ENCODE measurements around the gene EEA1.
"Not testable (repeated sequence)": the region's sequence is repeated elsewhere in the genome, so short reads cannot be mapped to it uniquely, and the experiment has no call there.

Gene EEA1

GRCh38 chr12:92928962-92929915 is at the start of gene EEA1:
EEA1 (minus strand) TSS chr12:92929295; CDS start chr12:92929066, 229 bp downstream.
- DNase-seq (ENCODE audit: low read depth in 3 of 3): peak; percentile 94 to 97 (median 95)

DNA sequence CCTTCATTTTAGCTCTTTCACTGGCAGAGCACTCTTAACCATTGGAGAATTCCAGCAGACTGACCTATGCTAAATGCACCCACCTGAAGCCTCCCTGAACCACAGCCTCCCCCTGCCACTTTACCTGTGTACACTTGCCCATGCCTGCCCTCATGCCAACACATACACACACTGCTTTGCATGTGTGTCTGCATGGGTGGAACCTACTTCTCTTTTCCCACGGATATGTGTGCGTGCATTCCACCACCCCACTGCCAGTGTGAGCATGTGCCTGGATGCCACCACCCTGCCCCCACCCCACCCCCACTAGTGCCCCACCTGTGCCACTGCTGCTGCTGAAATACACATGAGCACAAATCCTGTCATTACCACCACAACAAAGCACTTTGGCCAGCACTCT is 49.5 kb upstream of the EEA1 start:
- DNase-seq (ENCODE audit: low read depth in 3 of 3): no peak

- no peak for DNase-seq (ENCODE audit: low read depth in 3 of 3)
Observed at GRCh38 chr12:92977326-92977725, 48.2 kb upstream of the EEA1 start.

- no peak for DNase-seq (ENCODE audit: low read depth in 3 of 3)
Observed at GRCh38 chr12:92974759-92975158, 45.7 kb upstream of the EEA1 start.

- no peak for DNase-seq (ENCODE audit: low read depth in 3 of 3)
Observed at GRCh38 chr12:92973614-92974013, 44.5 kb upstream of the EEA1 start.

GRCh38 chr12:92971859-92972524 is 42.9 kb upstream of the EEA1 start:
- no peak for DNase-seq (ENCODE audit: low read depth in 3 of 3)

DNA sequence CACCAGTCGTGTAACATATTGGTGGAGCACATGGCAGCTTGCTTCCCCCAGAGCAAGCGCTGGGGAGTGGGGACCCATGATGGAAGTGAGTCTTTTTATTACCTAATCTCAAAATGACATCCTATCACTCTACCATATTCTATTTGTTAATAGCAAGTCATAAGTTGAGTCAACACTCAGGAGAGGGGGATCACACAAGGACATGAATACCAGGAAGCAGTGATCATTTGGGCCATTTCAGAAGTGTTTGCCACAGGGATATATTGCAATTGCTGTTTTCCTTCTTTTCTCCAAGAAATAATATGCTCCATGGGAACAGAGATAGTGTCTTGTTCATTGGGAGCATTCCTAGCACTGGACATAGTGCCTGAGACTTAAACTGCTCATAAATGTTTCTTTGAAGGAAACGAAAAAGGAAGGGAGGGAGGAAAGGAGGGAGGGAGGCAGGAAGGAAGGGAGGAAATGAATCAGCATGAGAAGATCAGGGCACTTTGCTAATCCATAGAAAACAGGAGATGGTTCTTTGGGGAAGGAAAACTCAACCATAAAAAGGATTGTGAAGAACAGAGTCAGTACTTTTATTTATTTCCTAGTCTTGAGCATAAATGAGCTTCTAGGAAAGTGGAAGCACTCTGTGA is 39.2 kb upstream of the EEA1 start:
- DNase-seq (ENCODE audit: low read depth in 3 of 3): no peak

DNA sequence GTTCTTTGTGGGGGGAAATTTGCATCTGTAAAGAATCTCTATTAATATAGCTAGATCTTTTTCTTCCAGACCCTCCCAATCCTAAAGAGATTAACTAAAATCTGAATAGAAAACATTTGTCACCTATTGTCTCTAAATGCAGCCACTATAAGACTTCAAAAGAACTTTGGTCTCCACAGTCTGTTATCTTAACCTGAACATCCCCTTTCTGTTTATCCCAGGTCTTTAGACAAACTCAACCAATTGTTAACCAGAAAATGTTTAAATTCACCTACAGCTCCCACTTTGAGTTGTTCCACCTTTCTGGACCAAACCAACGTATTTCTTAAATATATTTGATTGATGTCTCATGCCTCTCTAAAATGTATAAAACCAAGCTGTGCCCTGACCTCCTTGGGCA is 35.3 kb upstream of the EEA1 start:
- not testable (repeated sequence) for DNase-seq (ENCODE audit: low read depth in 3 of 3)

DNA sequence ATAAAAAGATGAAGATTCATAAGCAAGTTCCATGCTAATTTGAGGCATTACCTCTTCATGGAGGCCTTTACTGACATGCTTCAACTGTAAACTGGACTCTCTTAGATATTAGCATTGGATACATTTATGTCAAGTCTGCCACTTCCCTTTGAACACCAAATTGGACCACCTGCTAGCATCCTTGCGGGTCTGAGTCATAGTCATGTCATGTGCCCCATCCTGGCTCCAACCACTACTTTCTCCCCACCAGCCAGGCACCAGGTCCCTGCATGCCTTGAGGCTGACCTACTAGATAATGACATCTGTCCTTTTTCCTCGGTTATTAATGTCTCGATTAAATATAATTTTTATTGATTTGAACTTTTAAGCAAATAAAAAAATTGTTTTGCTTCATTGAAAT is 32.9 kb upstream of the EEA1 start:
- no peak for DNase-seq (ENCODE audit: low read depth in 3 of 3)

GRCh38 chr12:92955997-92956663 is 27.0 kb upstream of the EEA1 start:
- DNase-seq (ENCODE audit: low read depth in 3 of 3): no peak

GRCh38 chr12:92953747-92954146 is 24.7 kb upstream of the EEA1 start:
- DNase-seq (ENCODE audit: low read depth in 3 of 3): no peak

DNA sequence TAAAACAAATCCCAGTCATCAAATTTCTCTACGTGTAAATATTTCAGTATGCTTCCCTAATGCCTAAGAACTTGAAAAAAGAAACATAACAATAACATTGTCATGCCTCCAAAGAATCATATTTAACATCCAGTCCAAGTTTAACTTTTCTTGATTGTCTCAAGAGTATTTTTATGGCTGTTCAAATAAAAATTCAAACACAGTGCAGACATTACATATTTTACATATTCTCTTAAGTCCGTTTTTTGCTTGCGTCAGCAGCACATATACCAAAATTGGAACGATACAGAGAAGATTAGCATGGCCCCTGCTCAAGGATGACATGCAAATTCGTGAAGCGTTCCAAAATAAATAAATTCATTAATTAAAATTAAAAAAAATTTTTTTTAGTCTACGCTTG is 23.3 kb upstream of the EEA1 start:
- no peak for DNase-seq (ENCODE audit: low read depth in 3 of 3)

- no peak for DNase-seq (ENCODE audit: low read depth in 3 of 3)
Observed at GRCh38 chr12:92951006-92951405, 21.9 kb upstream of the EEA1 start.

DNA sequence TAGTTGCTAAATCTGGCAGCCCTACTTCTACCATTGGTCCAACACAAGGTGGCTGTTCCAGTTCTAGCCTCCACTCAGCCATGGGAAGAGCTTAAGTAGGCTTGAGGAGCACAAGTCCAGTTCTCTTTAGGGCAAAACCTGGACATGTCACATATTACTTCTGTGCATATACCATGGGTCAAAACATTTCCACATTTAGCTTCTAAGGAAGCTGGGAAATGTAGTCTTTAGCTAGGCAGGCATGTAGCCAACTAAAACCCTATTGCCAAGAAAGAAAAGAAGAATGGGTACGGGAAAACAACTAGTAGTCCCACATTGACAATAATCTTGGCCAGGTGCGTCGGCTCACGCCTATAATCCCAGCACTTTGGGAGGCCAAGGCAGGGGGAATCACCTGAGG is 20.9 kb upstream of the EEA1 start:
- no peak for DNase-seq (ENCODE audit: low read depth in 3 of 3)

DNA sequence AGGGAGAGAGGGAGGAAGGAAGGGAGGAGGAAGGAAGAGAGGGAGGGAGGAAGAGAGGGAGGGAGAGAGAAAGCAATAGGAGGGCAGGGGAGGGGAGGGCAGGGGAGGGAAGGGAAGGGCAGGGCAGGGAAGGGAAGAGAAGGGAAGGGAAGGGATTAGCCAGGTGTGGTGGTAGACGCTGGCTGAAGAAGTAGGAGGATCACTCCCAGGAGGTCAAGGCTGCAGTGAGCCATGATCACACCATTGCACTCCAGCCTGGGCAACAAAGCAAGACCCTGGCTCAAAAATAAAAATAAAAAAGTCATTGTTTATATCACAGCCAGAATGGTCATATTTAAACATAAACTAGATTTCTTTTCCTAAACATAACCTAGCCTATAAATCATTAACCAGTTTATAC is 20.4 kb upstream of the EEA1 start:
- no peak for DNase-seq (ENCODE audit: low read depth in 3 of 3)

DNA sequence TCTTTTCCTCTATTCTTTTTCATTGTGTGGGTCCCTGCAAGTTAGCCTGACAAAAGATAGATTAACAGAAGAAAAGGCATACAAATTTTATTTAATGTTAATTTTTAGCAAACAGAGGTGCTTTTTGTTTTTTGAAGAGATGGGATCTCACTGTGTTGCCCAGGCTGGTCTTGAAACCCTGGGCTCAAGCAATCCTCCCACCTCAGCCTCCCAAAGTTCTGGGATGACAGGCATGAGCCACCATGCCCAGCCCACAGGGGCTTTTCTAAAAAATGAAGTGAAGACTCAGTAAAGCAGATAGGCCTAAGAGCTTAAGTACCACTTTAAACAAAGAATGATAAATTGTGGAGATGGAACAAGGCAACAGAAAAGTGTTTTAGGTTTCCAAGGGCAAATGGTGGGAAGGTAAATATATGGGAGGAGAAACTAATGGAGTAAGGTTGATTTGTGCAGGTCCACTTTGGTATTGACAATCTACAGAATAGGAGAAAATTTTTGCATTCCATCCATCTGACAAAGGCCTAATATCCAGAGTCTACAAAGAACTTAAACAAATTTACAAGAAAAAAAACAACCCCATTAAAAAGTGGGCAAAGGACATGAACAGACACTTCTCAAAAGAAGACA is 18.6 kb upstream of the EEA1 start:
- no peak for DNase-seq (ENCODE audit: low read depth in 3 of 3)

- no peak for DNase-seq (ENCODE audit: low read depth in 3 of 3)
Observed at GRCh38 chr12:92945659-92946220, 16.6 kb upstream of the EEA1 start.

- no peak for DNase-seq (ENCODE audit: low read depth in 3 of 3)
Observed at GRCh38 chr12:92943482-92944250, 14.6 kb upstream of the EEA1 start.

- DNase-seq (ENCODE audit: low read depth in 3 of 3): no peak
Observed at GRCh38 chr12:92942905-92943304, 13.8 kb upstream of the EEA1 start.

- DNase-seq (ENCODE audit: low read depth in 3 of 3): no peak
Observed at GRCh38 chr12:92939116-92939515, 10.0 kb upstream of the EEA1 start.

Measured in stimulated activated CD4-positive, alpha-beta T cell treated with anti-CD3 and anti-CD28 coated beads, TNF-alpha, amount 100 ng/mL, for 24 hours (primary cell).